ENCODE data around the gene TARDBP. TPM values are rescaled to one million over a fixed set of nuclear protein-coding genes. Genes with fewer than 3 reads are reported as not detected.

The TARDBP gene
- total and polyA plus RNA-seq, 5 donors from 2014 or later, result 65.1 to 132 (median 79.3) TPM

DNA sequence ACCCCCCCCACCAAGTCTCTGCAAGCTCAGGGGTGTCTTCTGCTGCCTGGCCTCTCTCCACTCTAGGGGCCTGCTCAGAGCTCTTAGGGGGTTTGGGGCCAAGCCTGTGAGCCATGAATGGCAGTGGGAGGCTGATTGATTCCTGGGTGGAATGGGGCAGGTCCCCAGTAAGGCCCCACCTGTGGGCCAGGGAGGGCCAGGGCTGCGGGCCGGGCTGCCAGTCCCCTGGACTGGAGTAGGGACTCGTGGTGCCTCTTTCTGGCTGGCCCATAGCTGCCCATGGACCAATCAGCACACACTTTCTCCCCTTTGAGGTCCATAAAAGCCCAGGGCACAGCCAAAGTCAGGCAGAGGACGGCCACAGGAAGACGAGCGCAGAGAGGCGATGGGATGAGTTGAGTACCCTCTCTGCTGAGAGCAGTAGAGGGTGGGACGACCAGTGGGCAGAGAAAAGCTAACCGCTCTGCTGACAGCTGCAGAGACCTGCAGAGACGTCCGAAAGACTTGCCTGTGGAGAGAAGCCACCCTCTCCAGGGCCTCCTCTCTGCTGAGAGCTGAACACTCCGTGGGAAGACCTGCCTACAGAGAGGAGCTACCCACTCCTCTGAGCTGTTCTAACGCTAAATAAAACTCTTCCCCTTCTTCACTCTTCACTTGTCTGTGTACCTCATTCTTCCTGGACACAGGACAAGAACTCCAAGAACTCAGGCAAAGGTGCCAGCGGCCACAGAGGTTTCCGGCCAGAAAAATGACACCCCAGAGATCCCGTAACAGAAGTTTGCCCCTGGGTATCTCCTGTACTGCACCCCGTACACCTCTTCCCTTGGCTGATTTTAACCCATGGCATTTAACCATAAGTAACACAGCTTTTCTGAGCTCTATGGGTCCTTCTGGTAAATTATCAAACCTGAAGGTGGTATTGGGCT lies 38.2 kb upstream of the TARDBP start:
- Histone ChIP-seq H3K4me3 (ENCODE audit: low read depth, low read length) (no peak overlapping the region), H3K9me3 (ENCODE audit: control insufficient read depth in 2 of 2, low read length in 2 of 2) (no peaks in the 10 kb centered on the region), H3K27ac (ENCODE audit: insufficient read depth, low read length, poor library complexity, severe bottlenecking) (no peak overlapping the region), H3K36me3 (ENCODE audit: control insufficient read depth, insufficient read depth, low read length) (no peaks in the 10 kb centered on the region), H3K27me3 (ENCODE audit: control insufficient read depth, insufficient read depth, low read length) (no peaks in the 10 kb centered on the region), H3K4me1 (ENCODE audit: control insufficient read depth, insufficient read depth, low read length, poor library complexity, severe bottlenecking) (no peaks in the 10 kb centered on the region)
- no peak for DNase-seq
- ATAC-seq (ENCODE audit: low read depth in 2 of 2), result no peak
- Mint-ChIP-seq H3K4me1 (peaks cover 0 to 4% (median 1%) of the 10 kb centered on the region in 4 donors), H3K9me3 (peaks cover 0 to 3% (median 0%) of the 10 kb centered on the region in 7 donors), H3K36me3 (no peaks in the 10 kb centered on the region), H3K27me3 (peaks cover 15% of the 10 kb centered on the region), H3K4me3 (no peak overlapping the region), H3K27ac (peak overlapping the region in 1 of 3 donors; percentile 14)

DNA sequence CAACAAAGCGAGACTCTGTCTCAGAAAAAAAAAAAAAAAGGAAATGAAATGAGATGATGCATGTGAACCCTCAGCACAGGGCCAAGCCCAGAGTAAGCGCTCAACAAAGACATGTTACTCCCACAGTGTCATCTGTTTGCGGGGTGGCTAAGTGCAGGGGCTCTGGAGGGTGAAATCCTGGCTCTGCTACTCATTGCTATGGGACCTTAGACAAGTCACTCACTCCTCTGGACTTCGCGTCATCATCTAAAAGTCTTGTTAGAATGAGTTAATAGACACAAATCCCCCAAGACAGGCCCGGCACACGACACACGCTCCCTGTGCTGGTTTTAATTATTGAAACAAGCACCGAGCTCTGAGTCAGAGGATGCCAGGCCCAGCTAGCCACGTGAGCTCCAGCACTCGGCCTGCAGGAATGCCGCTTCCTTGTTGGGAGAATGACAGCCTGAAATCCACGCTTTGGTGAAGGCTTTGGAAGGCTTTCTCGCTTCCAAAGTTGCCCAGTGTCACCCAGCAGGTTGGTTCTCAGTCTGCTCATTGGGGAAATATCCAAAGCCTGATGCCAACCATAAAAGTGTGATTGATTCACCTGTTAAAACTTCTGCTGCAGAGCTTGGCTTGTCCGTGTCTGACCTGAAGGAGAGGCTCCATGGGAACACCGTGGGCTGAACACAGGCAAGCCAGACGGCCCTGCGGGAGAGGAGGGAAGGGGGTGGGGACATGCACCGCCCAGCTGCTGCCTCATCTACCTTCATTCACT lies 36.7 kb upstream of the TARDBP start:
- Mint-ChIP-seq H3K36me3 (no peaks in the 10 kb centered on the region), H3K27me3 (peaks cover 23% of the 10 kb centered on the region), H3K9me3 (peaks cover 0 to 3% (median 0%) of the 10 kb centered on the region in 7 donors), H3K27ac (no peak overlapping the region), H3K4me1 (peaks cover 0 to 6% (median 3%) of the 10 kb centered on the region in 4 donors), H3K4me3 (no peak overlapping the region)
- Histone ChIP-seq H3K36me3 (ENCODE audit: control insufficient read depth, insufficient read depth, low read length) (no peaks in the 10 kb centered on the region), H3K27me3 (ENCODE audit: control insufficient read depth, insufficient read depth, low read length) (no peaks in the 10 kb centered on the region), H3K4me1 (ENCODE audit: control insufficient read depth, insufficient read depth, low read length, poor library complexity, severe bottlenecking) (no peaks in the 10 kb centered on the region), H3K27ac (ENCODE audit: insufficient read depth, low read length, poor library complexity, severe bottlenecking) (no peak overlapping the region), H3K9me3 (ENCODE audit: control insufficient read depth in 2 of 2, low read length in 2 of 2) (no peaks in the 10 kb centered on the region), H3K4me3 (ENCODE audit: low read depth, low read length) (no peak overlapping the region)
- DNase-seq, result no peak
- no peak for ATAC-seq (ENCODE audit: low read depth in 2 of 2)

DNA sequence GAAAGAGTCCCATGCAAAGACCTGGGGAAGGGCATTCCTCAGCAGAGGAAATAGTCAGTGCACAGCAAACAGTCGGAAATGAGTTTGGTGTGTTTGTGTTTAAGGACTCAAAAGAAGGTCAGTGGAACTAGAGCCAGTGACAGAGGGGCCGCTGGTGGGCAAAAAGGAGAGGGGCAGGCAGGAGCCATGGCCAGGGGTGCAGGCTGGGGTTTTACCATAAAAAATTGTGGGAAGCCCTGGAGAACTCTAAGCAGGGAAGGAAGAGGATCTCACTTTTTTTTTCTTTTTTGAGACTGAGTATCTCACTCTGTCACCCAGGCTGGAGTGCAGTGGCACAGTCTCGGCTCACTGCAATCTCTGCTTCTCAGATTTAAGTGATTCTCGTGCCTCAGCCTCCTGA lies 33.7 kb upstream of the TARDBP start:
- ATAC-seq (ENCODE audit: low read depth in 2 of 2) (no peak), DNase-seq (no peak)
- Mint-ChIP-seq H3K27me3 (peaks cover 26% of the 10 kb centered on the region), H3K27ac (no peak overlapping the region), H3K9me3 (peaks cover 0 to 4% (median 0%) of the 10 kb centered on the region in 7 donors), H3K4me1 (peaks cover 0 to 6% (median 3%) of the 10 kb centered on the region in 4 donors), H3K36me3 (no peaks in the 10 kb centered on the region), H3K4me3 (no peak overlapping the region)
- Histone ChIP-seq H3K4me1 (ENCODE audit: control insufficient read depth, insufficient read depth, low read length, poor library complexity, severe bottlenecking) (no peaks in the 10 kb centered on the region), H3K27ac (ENCODE audit: insufficient read depth, low read length, poor library complexity, severe bottlenecking) (no peak overlapping the region), H3K27me3 (ENCODE audit: control insufficient read depth, insufficient read depth, low read length) (peaks cover 3% of the 10 kb centered on the region), H3K4me3 (ENCODE audit: low read depth, low read length) (no peak overlapping the region), H3K36me3 (ENCODE audit: control insufficient read depth, insufficient read depth, low read length) (no peaks in the 10 kb centered on the region), H3K9me3 (ENCODE audit: control insufficient read depth in 2 of 2, low read length in 2 of 2) (no peaks in the 10 kb centered on the region)

DNA sequence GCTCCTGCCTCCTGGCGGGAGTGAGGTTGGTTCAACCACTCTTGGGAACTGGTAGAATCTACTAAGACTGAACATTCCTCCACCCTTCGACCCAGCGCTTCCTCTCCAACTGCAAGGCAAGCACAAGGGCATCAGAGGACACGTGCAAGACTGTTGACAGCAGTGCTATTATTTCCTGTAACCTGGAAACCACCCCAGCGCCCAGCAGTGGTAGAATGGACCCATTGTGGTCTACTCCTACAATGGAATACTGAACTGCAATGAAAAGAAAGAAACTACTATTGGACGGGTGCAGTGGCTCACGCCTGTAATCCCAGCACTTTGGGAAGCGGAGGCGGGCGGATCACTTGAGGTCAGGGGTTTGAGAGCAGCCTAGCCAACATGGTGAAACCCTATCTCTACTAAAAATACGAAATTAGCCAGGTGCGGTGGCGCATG lies 33.0 kb upstream of the TARDBP start:
- H3K27ac Mint-ChIP-seq, result no peak overlapping the region
- no peaks in the 10 kb centered on the region for H3K36me3 Mint-ChIP-seq
- DNase-seq (peak in 1 of 3 donors; percentile 9), ATAC-seq (ENCODE audit: low read depth in 2 of 2) (no peak)
- Histone ChIP-seq H3K36me3 (ENCODE audit: control insufficient read depth, insufficient read depth, low read length) (no peaks in the 10 kb centered on the region), H3K4me3 (ENCODE audit: low read depth, low read length) (no peak overlapping the region), H3K4me1 (ENCODE audit: control insufficient read depth, insufficient read depth, low read length, poor library complexity, severe bottlenecking) (no peaks in the 10 kb centered on the region), H3K27me3 (ENCODE audit: control insufficient read depth, insufficient read depth, low read length) (peaks cover 3% of the 10 kb centered on the region), H3K9me3 (ENCODE audit: control insufficient read depth in 2 of 2, low read length in 2 of 2) (no peaks in the 10 kb centered on the region), H3K27ac (ENCODE audit: insufficient read depth, low read length, poor library complexity, severe bottlenecking) (no peak overlapping the region)
- peaks cover 31% of the 10 kb centered on the region for H3K27me3 Mint-ChIP-seq
- peaks cover 0 to 6% (median 3%) of the 10 kb centered on the region in 4 donors for H3K4me1 Mint-ChIP-seq
- peaks cover 0 to 4% (median 0%) of the 10 kb centered on the region in 7 donors for H3K9me3 Mint-ChIP-seq
- no peak overlapping the region for H3K4me3 Mint-ChIP-seq

DNA sequence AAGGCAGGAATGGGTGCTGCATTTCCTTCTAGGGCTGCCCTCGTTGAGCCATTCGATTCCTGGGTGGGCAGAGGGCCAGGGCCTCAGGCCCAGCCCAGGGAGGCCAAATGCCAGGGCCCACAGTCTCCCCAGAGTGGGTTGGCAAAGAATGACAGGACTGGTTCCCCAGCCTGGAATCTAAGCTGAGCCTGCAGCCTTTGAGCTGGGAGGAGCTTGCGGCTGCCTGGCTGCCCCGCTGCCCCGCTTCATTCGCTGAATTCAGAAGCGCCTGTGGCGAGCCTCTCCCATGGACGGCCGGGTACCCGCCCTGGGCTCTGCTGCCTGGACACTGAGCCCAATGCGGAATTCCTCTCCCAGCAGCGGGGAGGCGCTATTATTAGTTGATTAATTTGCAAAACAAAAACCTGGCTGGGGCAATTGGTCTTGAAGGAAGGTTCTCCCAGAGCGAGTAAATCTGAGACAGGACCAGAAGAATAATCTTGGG lies 32.3 kb upstream of the TARDBP start:
- no peak overlapping the region for H3K4me3 Mint-ChIP-seq
- H3K27ac Mint-ChIP-seq, result no peak overlapping the region

DNA sequence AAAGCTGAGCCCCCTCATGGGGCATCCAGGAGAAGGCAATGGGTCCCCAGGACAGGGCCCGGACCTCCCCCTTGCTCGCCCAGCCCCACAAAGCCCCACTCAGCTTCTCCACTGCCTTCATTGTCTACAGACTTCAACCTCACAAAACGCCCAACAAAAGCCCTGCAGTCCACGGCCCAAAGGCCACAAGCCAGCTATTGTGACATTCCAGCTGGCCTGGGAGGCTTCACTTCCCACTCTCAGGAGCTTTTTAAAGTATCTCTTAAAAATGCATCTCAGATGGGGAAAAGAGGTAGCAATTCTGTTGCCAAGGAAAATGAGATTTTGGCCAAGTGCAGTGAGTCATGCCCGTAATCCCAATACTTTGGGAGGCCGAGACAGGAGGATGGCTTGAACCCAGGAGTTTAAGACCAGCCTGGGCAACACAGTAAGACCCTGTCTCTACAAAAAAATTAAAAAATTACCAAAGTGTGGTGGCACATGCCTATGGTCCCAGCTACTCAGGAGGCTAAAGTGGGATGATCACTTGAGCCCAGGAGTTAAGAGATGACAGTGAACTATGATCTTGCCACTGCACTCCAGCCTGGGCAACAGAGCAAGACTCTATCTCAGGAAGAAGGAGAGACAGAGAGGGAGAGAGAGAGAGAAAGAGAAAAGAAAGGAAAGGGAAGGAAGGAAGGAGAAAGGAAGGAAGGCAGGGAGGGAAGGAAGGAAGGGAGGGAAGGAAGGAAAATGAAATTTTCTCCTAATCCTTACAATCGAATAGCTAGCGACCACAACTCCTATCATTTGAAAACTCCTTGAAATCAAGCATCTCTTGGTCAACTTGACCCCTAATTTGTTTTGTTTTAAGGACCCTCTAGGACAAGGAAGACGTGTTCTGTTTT lies 31.4 kb upstream of the TARDBP start:
- Mint-ChIP-seq H3K4me1 (peaks cover 0 to 6% (median 3%) of the 10 kb centered on the region in 4 donors), H3K27me3 (peaks cover 40% of the 10 kb centered on the region), H3K36me3 (no peaks in the 10 kb centered on the region), H3K27ac (no peak overlapping the region), H3K9me3 (peaks cover 0 to 2% (median 0%) of the 10 kb centered on the region in 7 donors), H3K4me3 (no peak overlapping the region)
- no peak overlapping the region for H3K4me3 ChIP-seq (ENCODE audit: low read depth, low read length)
- no peaks in the 10 kb centered on the region for H3K4me1 ChIP-seq (ENCODE audit: control insufficient read depth, insufficient read depth, low read length, poor library complexity, severe bottlenecking)
- peaks cover 3% of the 10 kb centered on the region for H3K27me3 ChIP-seq (ENCODE audit: control insufficient read depth, insufficient read depth, low read length)
- H3K36me3 ChIP-seq (ENCODE audit: control insufficient read depth, insufficient read depth, low read length), result no peaks in the 10 kb centered on the region
- no peak for ATAC-seq (ENCODE audit: low read depth in 2 of 2)
- H3K27ac ChIP-seq (ENCODE audit: insufficient read depth, low read length, poor library complexity, severe bottlenecking), result no peak overlapping the region
- H3K9me3 ChIP-seq (ENCODE audit: control insufficient read depth in 2 of 2, low read length in 2 of 2), result no peaks in the 10 kb centered on the region
- no peak for DNase-seq

More for the DNA sequence above, 32.3 kb upstream of the TARDBP start:
- H3K4me3 ChIP-seq (ENCODE audit: low read depth, low read length), result no peak overlapping the region
- no peaks in the 10 kb centered on the region for H3K9me3 ChIP-seq (ENCODE audit: control insufficient read depth in 2 of 2, low read length in 2 of 2)
- Mint-ChIP-seq H3K27me3 (peaks cover 33% of the 10 kb centered on the region), H3K9me3 (peaks cover 0 to 4% (median 0%) of the 10 kb centered on the region in 7 donors), H3K4me1 (peaks cover 0 to 6% (median 3%) of the 10 kb centered on the region in 4 donors), H3K36me3 (no peaks in the 10 kb centered on the region)
- peaks cover 3% of the 10 kb centered on the region for H3K27me3 ChIP-seq (ENCODE audit: control insufficient read depth, insufficient read depth, low read length)
- no peaks in the 10 kb centered on the region for H3K36me3 ChIP-seq (ENCODE audit: control insufficient read depth, insufficient read depth, low read length)
- no peak overlapping the region for H3K27ac ChIP-seq (ENCODE audit: insufficient read depth, low read length, poor library complexity, severe bottlenecking)
- no peak for DNase-seq
- no peaks in the 10 kb centered on the region for H3K4me1 ChIP-seq (ENCODE audit: control insufficient read depth, insufficient read depth, low read length, poor library complexity, severe bottlenecking)
- no peak for ATAC-seq (ENCODE audit: low read depth in 2 of 2)

DNA sequence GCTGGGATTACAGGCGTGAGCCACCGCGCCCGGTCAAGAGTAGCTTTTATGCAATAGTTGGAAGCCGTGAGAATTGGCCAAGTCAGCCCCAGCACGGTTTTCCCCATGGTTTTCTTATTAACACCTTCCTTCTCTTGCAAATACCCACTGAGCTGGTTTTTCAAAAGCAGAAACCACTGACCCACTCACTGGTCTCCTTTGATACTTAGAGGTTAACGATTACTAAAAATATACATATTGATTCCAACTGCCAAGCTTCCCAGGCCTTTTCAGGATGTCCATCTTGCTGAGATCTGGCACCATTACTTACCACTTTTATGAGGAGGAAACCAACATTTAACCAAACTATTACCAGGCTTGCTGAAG lies 25.9 kb upstream of the TARDBP start:
- DNase-seq (no peak), ATAC-seq (ENCODE audit: low read depth in 2 of 2) (no peak)
- Histone ChIP-seq H3K27me3 (ENCODE audit: control insufficient read depth, insufficient read depth, low read length) (no peaks in the 10 kb centered on the region), H3K4me1 (ENCODE audit: control insufficient read depth, insufficient read depth, low read length, poor library complexity, severe bottlenecking) (no peaks in the 10 kb centered on the region), H3K9me3 (ENCODE audit: control insufficient read depth in 2 of 2, low read length in 2 of 2) (no peaks in the 10 kb centered on the region), H3K27ac (ENCODE audit: insufficient read depth, low read length, poor library complexity, severe bottlenecking) (no peak overlapping the region), H3K4me3 (ENCODE audit: low read depth, low read length) (no peak overlapping the region), H3K36me3 (ENCODE audit: control insufficient read depth, insufficient read depth, low read length) (no peaks in the 10 kb centered on the region)
- Mint-ChIP-seq H3K36me3 (no peaks in the 10 kb centered on the region), H3K27me3 (peaks cover 17% of the 10 kb centered on the region), H3K4me3 (no peak overlapping the region), H3K9me3 (peaks cover 0 to 1% (median 0%) of the 10 kb centered on the region in 7 donors), H3K27ac (no peak overlapping the region), H3K4me1 (no peaks in the 10 kb centered on the region)
